DMS153 (cell line): Measurements from ENCODE around the gene WNT2B.

Source experiments
- DNase-seq: peaks from one replicate; lab custom pipeline; 2025; lab: John Stamatoyannopoulos, UW

The WNT2B gene

DNA sequence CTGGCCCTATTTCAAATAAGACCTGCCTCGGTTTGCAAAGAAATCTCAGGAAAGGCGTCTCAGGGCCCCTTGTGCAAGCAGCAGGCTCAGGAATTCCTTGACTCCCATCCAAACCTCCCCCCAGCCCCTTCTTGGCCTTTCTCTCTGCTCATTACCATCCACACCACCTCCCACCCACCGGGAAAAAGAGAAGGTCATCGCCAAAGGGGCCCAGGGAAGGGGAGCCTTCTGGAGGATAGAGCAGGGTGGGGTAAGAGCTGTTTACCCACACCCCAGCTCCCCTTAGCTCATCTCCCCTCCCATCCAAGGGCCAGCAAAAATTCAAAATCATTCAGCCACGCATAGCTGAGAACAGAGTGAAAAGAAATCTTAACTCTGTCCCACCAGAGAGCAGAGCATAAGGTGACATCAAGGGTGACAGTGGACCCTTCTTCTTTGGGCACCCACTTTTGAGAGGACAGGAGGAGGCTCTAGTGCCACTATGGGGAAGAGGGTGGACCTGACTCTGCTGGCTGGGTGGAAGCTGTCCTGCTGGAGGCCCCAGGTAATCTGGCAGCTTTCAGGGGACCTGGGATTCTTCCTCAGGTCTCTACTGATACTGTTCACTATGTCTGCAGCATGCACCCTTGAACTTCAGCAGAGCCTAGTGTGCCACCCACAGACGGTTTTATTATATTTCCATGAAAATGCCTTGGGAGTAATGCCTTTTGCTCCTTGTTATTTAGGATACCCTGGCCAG, 3.9 kb upstream of the WNT2B start:
- DNase-seq = no peak

DNA sequence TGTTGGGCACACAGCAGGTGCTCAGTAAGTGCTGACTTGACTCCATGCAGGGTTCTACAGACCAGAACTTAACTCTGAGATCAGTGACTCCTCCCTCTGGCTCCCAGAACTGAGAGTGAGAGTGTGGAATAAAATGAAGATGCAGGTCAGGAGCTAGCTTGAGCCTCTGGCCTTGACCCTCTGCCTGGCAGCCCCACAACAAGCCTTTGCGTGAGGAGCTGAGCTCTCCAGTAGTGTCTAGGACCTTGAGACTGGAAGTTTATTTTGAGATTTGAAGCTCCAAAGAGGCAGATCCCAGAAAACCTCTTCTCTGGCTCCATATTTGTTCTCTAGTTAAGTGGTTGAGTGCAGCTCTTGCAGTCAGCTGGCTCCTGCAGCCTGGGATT, 3.4 kb upstream of the WNT2B start:
- no peak for DNase-seq

DNA sequence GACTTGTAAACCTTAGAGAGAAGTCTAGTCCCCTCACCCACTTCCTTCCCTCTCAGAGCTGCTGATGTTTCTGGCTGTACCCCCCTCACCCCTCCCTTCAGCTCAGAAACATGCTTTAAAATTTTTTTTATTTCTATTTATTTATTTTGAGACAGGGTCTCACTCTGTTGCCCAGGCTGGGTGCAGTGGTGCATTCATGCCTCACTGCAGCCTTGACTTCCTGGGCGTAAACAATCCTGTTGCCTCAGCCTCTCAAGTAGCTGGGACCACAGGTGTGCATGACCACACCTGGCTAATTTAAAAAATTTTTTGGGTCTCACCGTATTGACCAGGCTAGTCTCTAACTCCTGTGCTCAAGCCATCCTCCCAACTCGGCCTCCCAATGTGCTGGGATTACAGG, 2.9 kb upstream of the WNT2B start:
- DNase-seq = no peak

- DNase-seq = no peak
Measured at GRCh38 chr1:112506306-112506705, 2.5 kb upstream of the WNT2B start.

- DNase-seq = no peak
Measured at GRCh38 chr1:112506731-112507130, 2.0 kb upstream of the WNT2B start.

DNA sequence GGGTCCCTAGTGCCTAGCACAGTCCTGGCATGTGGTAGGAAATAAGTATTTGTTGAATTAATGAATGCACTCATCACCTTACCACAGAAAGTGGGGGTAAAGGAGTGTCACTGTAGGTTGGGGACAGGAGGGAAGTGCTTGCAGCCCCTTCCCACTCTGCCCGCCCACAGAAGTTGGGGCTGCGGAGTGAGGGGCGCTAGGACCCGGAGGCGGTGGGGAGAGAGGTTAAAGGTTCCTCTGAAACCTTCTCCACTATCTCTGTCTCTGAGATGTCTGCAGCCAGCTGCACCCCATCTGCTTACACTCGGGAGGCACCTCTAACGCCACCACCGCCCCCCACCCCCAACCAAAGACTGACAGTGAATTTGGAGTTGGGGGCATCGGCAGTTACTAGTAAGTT, 1.4 kb upstream of the WNT2B start:
- no peak for DNase-seq

GRCh38 chr1:112507921-112508277, 866 bp upstream of the WNT2B start:
- DNase-seq = no peak

GRCh38 chr1:112509005-112509659, 367 bp downstream of the WNT2B start:
- no peak for DNase-seq

GRCh38 chr1:112509660-112510178, 954 bp downstream of the WNT2B start:
- no peak for DNase-seq

GRCh38 chr1:112510340-112510739, 1.6 kb downstream of the WNT2B start:
- no peak for DNase-seq

DNA sequence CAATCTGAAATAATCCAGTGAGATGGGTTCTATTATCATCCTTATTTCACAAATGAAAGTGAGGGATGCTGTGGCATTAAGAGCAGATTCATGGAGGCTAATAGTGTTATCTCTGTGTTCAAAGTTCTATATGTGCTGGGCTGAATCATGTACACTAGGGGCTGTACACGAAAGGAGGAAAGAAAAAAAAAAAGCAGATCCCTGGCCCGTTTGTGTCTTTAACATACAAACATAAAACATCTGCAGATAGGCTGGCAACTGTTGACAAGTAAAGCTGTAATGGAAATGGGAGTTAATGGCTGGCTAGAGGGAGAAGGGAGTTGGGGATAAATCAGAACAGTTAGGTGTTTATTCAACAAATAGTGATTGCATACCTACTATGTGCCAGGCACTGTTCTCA, 3.1 kb downstream of the WNT2B start:
- no peak for DNase-seq

- no peak for DNase-seq
Measured at GRCh38 chr1:112513112-112513870, 4.5 kb downstream of the WNT2B start.

- DNase-seq = no peak
Measured at GRCh38 chr1:112514901-112515300, 6.1 kb downstream of the WNT2B start.

- DNase-seq = no peak
Measured at GRCh38 chr1:112515311-112516009, 6.7 kb downstream of the WNT2B start.

DNA sequence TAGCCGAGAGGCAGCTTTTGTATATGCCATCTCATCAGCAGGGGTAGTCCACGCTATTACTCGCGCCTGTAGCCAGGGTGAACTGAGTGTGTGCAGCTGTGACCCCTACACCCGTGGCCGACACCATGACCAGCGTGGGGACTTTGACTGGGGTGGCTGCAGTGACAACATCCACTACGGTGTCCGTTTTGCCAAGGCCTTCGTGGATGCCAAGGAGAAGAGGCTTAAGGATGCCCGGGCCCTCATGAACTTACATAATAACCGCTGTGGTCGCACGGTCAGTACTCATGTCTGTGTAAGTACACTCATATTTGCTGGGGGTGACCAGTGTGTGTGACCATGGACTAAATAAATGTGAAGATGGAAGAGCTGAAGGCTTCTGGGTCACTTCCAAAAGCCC, 7.4 kb downstream of the WNT2B start:
- DNase-seq = no peak

DNA sequence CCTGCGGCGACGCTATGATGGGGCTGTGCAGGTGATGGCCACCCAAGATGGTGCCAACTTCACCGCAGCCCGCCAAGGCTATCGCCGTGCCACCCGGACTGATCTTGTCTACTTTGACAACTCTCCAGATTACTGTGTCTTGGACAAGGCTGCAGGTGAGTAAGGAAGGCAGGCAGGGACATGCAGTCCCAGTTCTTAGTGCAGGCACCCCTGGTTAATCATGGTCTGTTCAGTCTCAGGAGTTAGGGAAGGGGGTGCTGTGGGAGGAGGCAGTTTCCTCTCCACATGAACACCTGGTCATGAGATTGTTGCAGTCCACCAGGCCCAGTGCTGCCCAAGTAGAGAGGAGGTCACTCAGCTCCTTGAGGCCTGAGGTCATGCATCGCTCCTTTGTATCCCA, 8.5 kb downstream of the WNT2B start:
- no peak for DNase-seq

- DNase-seq = no peak
Measured at GRCh38 chr1:112517646-112518045, 8.9 kb downstream of the WNT2B start.

DNA sequence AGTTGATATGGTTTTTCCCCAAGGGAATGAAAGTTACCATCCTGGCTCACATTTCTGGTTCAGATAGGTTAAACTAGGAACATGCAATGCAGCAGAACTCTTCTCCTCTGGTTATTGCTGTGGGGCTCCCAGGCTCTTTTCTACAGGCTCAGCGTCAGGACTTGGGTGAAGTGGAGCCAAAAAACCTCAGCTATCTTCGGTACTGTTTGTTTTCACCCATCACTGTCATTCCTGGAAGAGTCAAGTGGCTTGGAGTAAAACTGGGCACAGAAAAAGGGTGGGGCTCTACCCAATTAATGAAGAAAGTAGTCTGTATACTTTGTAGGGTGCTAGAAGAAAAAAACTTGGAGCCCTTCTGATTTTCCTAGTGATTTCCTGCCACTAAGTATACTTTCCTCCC, 9.4 kb downstream of the WNT2B start:
- DNase-seq = no peak

DNA sequence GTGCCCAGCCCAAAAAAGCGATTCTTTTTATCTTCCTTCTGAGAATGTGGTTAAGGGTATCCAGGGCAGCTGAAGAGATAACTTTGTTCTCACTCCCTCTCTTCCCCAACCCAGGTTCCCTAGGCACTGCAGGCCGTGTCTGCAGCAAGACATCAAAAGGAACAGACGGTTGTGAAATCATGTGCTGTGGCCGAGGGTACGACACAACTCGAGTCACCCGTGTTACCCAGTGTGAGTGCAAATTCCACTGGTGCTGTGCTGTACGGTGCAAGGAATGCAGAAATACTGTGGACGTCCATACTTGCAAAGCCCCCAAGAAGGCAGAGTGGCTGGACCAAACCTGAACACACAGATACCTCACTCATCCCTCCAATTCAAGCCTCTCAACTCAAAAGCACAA, 11.4 kb downstream of the WNT2B start:
- no peak for DNase-seq

- no peak for DNase-seq
Measured at GRCh38 chr1:112522621-112523020, 13.9 kb downstream of the WNT2B start.

DNA sequence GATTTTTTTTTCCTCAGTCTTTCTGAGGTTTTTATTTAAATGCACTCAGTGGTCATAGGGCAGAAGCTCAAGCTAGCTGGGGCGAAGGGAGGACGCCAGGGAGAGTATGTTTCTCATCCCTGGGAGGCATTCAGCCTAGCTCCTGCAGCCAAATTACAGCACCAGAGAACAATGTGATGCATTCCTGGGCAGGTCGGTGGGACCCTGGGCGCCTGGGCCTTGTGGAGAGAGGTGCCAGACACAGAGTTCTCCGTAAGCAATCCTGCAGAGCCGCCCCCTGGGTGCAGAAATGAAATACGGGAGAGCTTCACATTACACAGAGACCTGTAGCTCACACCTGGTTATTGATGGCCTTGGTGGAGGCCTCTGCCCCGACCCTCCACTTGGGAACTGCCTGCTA, 15.5 kb downstream of the WNT2B start:
- DNase-seq = no peak

GRCh38 chr1:112524986-112525385, 16.2 kb downstream of the WNT2B start:
- no peak for DNase-seq
